ACC112 (cell line): ENCODE measurements around the gene IL17B.

Source experiments
- H2AFZ ChIP-seq: fragments of 200-600 bp; sonication (generic); one replicate; pipeline ENCODE4 v1.6.0; 2017; ENCODE audit warnings: antibody characterized with exemption, low read length; ENCODE audit not compliant: unreplicated experiment
- H3K27ac ChIP-seq: fragments of 200-600 bp; sonication (generic); 2 replicates; pipeline ENCODE4 v1.5.1; 2014; ENCODE audit warnings: low read depth, mild to moderate bottlenecking, antibody characterized with exemption, low read length, moderate library complexity
- H3K27me3 ChIP-seq: fragments of 200-600 bp; sonication (generic); 2 replicates; pipeline ENCODE4 v1.6.1; 2014; ENCODE audit warnings: mild to moderate bottlenecking, antibody characterized with exemption, low read length, moderate library complexity, mixed read lengths; ENCODE audit not compliant: insufficient read depth
- H3K36me3 ChIP-seq: fragments of 200-600 bp; sonication (generic); 2 replicates; pipeline ENCODE4 v1.6.1; 2016; ENCODE audit warnings: mild to moderate bottlenecking, antibody characterized with exemption, low read length, moderate library complexity, mixed read lengths; ENCODE audit not compliant: insufficient read depth
- H3K4me1 ChIP-seq: fragments of 200-600 bp; sonication (generic); one replicate; pipeline ENCODE4 v1.6.1; 2016; ENCODE audit warnings: low read length, mixed read lengths; ENCODE audit not compliant: insufficient read depth, unreplicated experiment, control insufficient read depth
- H3K4me3 ChIP-seq: fragments of 200-600 bp; sonication (generic); 2 replicates; pipeline ENCODE4 v1.5.1; 2014; ENCODE audit warnings: mild to moderate bottlenecking, low read depth, low read length
- H3K79me2 ChIP-seq: fragments of 200-600 bp; sonication (generic); one replicate; pipeline ENCODE4 v1.6.0; 2016; ENCODE audit warnings: low read length; ENCODE audit not compliant: control insufficient read depth, unreplicated experiment, insufficient read depth

Gene IL17B

DNA sequence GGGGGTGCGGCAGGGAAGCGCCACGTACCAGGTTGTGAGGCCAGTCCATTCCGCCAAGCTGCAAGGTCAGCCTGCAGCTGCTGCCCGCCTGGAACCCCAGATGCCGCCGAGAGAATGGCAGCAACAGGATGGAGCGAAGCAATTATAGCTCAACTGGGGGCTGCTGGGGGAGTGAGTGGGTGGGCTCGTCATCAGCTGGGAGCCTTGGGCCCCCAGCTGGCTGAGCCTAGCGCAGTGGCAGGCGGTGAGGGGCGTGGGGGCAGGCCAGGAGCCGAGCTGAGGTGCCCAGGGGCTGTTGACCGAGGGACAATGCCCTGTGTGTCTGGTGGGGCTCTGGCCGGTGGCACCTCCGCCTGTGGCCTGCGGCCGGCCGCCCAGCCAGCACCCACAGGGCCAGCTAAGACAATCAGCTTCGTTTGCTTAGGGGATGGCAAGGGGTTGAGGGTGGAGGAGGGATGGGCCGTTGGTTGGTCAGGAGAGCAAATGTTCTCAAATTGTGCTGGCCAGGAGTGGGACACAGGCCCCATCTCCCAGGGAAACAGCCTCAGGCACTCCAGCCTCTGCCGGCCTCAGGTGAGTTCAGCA, at the start of gene IL17B:
Gene IL17B (minus strand): TSS at position 116 of the 585 bp plus-strand sequence. CDS start 67 bp downstream, at position 49.
- Histone ChIP-seq H3K27ac (no peak within 1 kb of the TSS), H2AFZ (no peak within 1 kb of the TSS), H3K79me2 (no peaks in the 10 kb centered on the region), H3K4me3 (no peak within 1 kb of the TSS), H3K36me3 (no peaks in the 10 kb centered on the region), H3K4me1 (no peaks in the 10 kb centered on the region), H3K27me3 (no peaks in the 10 kb centered on the region)

DNA sequence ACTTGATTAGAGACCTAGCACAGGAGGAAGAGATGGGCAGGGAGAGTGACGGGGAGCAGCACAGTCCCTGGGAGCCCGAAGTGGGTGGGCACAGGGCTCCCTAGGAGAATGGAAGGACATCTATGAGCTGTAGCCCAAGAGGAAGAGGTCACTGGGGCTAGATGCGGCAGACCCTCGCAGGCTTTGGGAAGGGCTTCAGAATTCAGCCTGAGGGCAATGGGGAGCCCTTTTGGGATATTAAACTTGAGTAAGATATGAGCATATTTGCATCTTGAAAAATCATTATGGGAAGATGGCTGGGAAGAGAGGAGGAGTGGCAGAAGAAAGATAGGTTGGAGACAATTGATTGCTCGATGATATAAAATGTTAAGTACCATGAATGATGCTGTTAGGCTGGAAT, 48.9 kb upstream of the IL17B start:
- Histone ChIP-seq H3K4me1 (peaks cover 3% of the 10 kb centered on the region), H2AFZ (no peak overlapping the region), H3K79me2 (no peaks in the 10 kb centered on the region), H3K36me3 (no peaks in the 10 kb centered on the region), H3K4me3 (no peak overlapping the region), H3K27me3 (no peaks in the 10 kb centered on the region), H3K27ac (no peak overlapping the region)

DNA sequence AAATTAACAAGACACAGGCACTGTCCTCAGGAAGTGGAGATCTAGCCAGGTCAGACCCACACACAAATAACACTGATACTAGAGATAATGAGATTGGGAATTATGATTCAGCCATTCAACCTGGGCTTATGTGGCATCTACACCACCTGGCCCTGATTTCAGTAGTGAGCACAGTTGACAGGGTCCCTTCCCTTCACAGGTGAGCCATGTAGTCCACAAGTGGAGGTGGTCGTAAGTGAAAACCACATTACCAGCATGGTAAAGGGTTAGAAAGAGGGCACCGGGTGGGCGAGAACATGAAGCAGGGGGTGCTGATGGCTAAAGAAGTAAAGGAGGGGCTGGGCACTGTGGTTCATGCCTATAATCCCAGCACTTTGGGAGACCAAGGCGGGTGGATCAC, 48.3 kb upstream of the IL17B start:
- Histone ChIP-seq H2AFZ (no peak overlapping the region), H3K27me3 (no peaks in the 10 kb centered on the region), H3K27ac (no peak overlapping the region), H3K36me3 (no peaks in the 10 kb centered on the region), H3K4me1 (peaks cover 6% of the 10 kb centered on the region), H3K79me2 (no peaks in the 10 kb centered on the region), H3K4me3 (no peak overlapping the region)

- Histone ChIP-seq H3K36me3 (0 out of 2 replicates have a peak, but pooled peaks cover 2% of the 10 kb centered on the region), H3K27me3 (no peaks in the 10 kb centered on the region), H3K4me3 (no peak overlapping the region), H3K4me1 (peaks cover 6% of the 10 kb centered on the region), H2AFZ (no peak overlapping the region), H3K27ac (no peak overlapping the region), H3K79me2 (no peaks in the 10 kb centered on the region)
These were observed 47.8 kb upstream of the IL17B start for GRCh38 chr5:149426931-149427330.

DNA sequence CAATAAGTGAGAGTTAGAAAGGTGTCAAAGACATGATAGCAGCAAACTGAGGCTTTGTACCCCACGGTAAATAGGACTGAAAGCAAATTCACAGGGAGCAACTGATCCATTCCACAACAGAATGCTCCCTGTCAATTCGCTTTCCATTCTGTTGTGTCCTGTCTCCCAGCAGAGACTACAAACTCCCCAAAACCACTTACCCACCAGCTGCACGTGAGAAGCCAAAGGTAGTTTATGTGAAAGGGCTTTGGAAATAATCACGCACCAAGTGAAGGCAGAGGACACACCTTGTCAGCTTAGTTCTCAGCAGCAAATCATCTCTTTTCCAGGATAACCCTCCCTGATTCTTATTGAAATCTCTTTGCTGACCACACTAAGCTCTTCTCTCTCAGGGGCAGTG, 46.6 kb upstream of the IL17B start:
- no peaks in the 10 kb centered on the region for H3K79me2 ChIP-seq
- H3K27ac ChIP-seq, result no peak overlapping the region
- H3K36me3 ChIP-seq, result 0 out of 2 replicates have a peak, but pooled peaks cover 2% of the 10 kb centered on the region
- H3K4me3 ChIP-seq, result no peak overlapping the region
- H3K4me1 ChIP-seq, result peaks cover 12% of the 10 kb centered on the region
- no peaks in the 10 kb centered on the region for H3K27me3 ChIP-seq
- no peak overlapping the region for H2AFZ ChIP-seq

GRCh38 chr5:149424371-149425315, 45.6 kb upstream of the IL17B start:
- no peaks in the 10 kb centered on the region for H3K27me3 ChIP-seq
- no peak overlapping the region for H3K27ac ChIP-seq
- H3K79me2 ChIP-seq, result no peaks in the 10 kb centered on the region
- no peak overlapping the region for H3K4me3 ChIP-seq
- H3K36me3 ChIP-seq, result 0 out of 2 replicates have a peak, but pooled peaks cover 2% of the 10 kb centered on the region
- no peak overlapping the region for H2AFZ ChIP-seq
- peaks cover 23% of the 10 kb centered on the region for H3K4me1 ChIP-seq

DNA sequence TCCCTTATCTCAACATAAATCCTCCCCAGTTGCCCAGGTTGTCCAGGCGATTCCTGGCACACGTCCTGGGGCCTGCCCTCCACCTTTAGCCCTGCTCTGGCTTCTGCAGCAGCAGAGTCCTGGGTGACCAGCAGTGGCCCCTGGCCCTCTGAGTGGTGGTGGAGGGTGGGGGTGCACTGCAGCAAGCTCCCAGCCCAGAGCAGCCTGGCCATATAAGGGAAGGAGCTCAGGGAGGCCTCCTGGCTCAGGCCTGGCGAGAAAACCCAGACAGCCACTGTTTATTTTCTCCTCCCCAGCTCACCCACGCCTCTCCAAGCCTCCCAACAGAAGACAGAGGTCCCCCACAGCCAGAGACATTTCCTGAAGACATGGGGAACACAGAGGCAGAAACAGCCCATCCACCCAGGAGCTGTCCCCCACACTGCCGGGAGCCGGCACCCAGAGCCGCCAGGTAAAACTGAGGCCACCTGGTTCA, 44.7 kb upstream of the IL17B start:
- H3K79me2 ChIP-seq, result no peaks in the 10 kb centered on the region
- peaks cover 26% of the 10 kb centered on the region for H3K4me1 ChIP-seq
- no peak overlapping the region for H3K27ac ChIP-seq
- no peaks in the 10 kb centered on the region for H3K27me3 ChIP-seq
- H2AFZ ChIP-seq, result no peak overlapping the region
- no peak overlapping the region for H3K4me3 ChIP-seq
- 0 out of 2 replicates have a peak, but pooled peaks cover 2% of the 10 kb centered on the region for H3K36me3 ChIP-seq

- Histone ChIP-seq H3K4me3 (no peak overlapping the region), H3K27ac (no peak overlapping the region), H2AFZ (no peak overlapping the region), H3K27me3 (no peaks in the 10 kb centered on the region), H3K79me2 (no peaks in the 10 kb centered on the region), H3K4me1 (peaks cover 26% of the 10 kb centered on the region), H3K36me3 (0 out of 2 replicates have a peak, but pooled peaks cover 2% of the 10 kb centered on the region)
These were observed 44.1 kb upstream of the IL17B start for GRCh38 chr5:149423049-149423793.

GRCh38 chr5:149422366-149423048, 43.4 kb upstream of the IL17B start:
- Histone ChIP-seq H3K27me3 (no peaks in the 10 kb centered on the region), H3K79me2 (no peaks in the 10 kb centered on the region), H3K4me1 (peaks cover 26% of the 10 kb centered on the region), H3K27ac (no peak overlapping the region), H3K4me3 (no peak overlapping the region), H3K36me3 (0 out of 2 replicates have a peak, but pooled peaks cover 2% of the 10 kb centered on the region), H2AFZ (no peak overlapping the region)

- no peaks in the 10 kb centered on the region for H3K27me3 ChIP-seq
- no peaks in the 10 kb centered on the region for H3K79me2 ChIP-seq
- H3K27ac ChIP-seq, result no peak overlapping the region
- H3K4me3 ChIP-seq, result no peak overlapping the region
- H2AFZ ChIP-seq, result no peak overlapping the region
- H3K36me3 ChIP-seq, result 0 out of 2 replicates have a peak, but pooled peaks cover 2% of the 10 kb centered on the region
- peaks cover 26% of the 10 kb centered on the region for H3K4me1 ChIP-seq
These were observed 42.7 kb upstream of the IL17B start for GRCh38 chr5:149421834-149422233.
